WTC11 (cell line): Measurements from ENCODE around the gene CCDC50. TPM values are rescaled to one million over a fixed set of nuclear protein-coding genes. Genes with fewer than 3 reads are reported as not detected.

Experiments used
- ATAC-seq: fragments of 200-7000 bp; cut with Tn5 transposase; 2 replicates; pipeline ENCODE4 v1.10.0; 2021; ENCODE audit warnings: mild to moderate bottlenecking, moderate library complexity
- CTCF ChIA-PET: fragments of 300-600 bp; sonication (Branson Sonifier 250); formaldehyde crosslinking; loops from one replicate; lab custom pipeline; 2021; ENCODE audit warnings: antibody characterized with exemption; lab: Charles Lee
- POLR2A ChIA-PET: fragments of 350-600 bp; sonication (Branson Sonifier 250); formaldehyde crosslinking; loops from one replicate; lab custom pipeline; 2021; ENCODE audit warnings: antibody characterized with exemption; lab: Charles Lee
- DNase-seq: peaks from one replicate; pipeline ENCODE4 v3.0.0; 2021; ENCODE audit warnings: low spot score
- H3K27ac Mint-ChIP-seq: 2 replicates; pipeline ENCODE4 v1.8.0; 2021; ENCODE audit warnings: mixed read lengths
- H3K27me3 Mint-ChIP-seq: 2 replicates; pipeline ENCODE4 v1.8.0; 2021; ENCODE audit warnings: low read depth, mild to moderate bottlenecking, moderate library complexity, mixed read lengths
- H3K36me3 Mint-ChIP-seq: 2 replicates; pipeline ENCODE4 v1.8.0; 2021; ENCODE audit warnings: mixed read lengths
- H3K4me1 Mint-ChIP-seq: 2 replicates; pipeline ENCODE4 v1.8.0; 2022; ENCODE audit warnings: mixed read lengths
- H3K4me3 Mint-ChIP-seq: 2 replicates; pipeline ENCODE4 v1.8.0; 2021; ENCODE audit warnings: mild to moderate bottlenecking, moderate library complexity, mixed read lengths
- H3K9me3 Mint-ChIP-seq: 2 replicates; pipeline ENCODE4 v1.8.0; 2021; ENCODE audit warnings: mixed read lengths
- ATF1 ChIP-seq: sonication (generic); formaldehyde crosslinking; IDR thresholded peaks from 2 replicates; pipeline ENCODE4 v1.8.1; 2023; ENCODE audit warnings: mild to moderate bottlenecking, moderate library complexity, missing genetic modification reagents
- CDX4 ChIP-seq: fragments of 250-450 bp; sonication (Bioruptor Pico); IDR thresholded peaks from 2 replicates; pipeline ENCODE4 v1.9.0; 2021; ENCODE audit warnings: moderate library complexity, mild to moderate bottlenecking, inconsistent platforms, borderline replicate concordance
- CREM ChIP-seq: sonication (generic); formaldehyde crosslinking; IDR thresholded peaks from 2 replicates; pipeline ENCODE4 v1.8.1; 2022; ENCODE audit warnings: mild to moderate bottlenecking, missing genetic modification reagents, moderate library complexity
- E2F1 ChIP-seq: sonication (generic); formaldehyde crosslinking; IDR thresholded peaks from 2 replicates; pipeline ENCODE4 v1.8.0; 2022; ENCODE audit warnings: mild to moderate bottlenecking, missing genetic modification reagents
- FOXP4 ChIP-seq: sonication (generic); formaldehyde crosslinking; IDR thresholded peaks from 2 replicates; pipeline ENCODE4 v1.8.0; 2022; ENCODE audit warnings: mild to moderate bottlenecking, missing genetic modification reagents
- GABPB1 ChIP-seq: sonication (generic); formaldehyde crosslinking; IDR thresholded peaks from 2 replicates; pipeline ENCODE4 v1.8.1; 2023; ENCODE audit warnings: mild to moderate bottlenecking, missing genetic modification reagents
- GTF2I ChIP-seq: fragments of 250-450 bp; sonication (Bioruptor Pico); conservative IDR thresholded peaks from 2 replicates; pipeline ENCODE4 v1.4.0; 2021; ENCODE audit warnings: mild to moderate bottlenecking
- IRF2 ChIP-seq: sonication (generic); formaldehyde crosslinking; IDR thresholded peaks from 2 replicates; pipeline ENCODE4 v1.8.0; 2022; ENCODE audit warnings: low read depth, missing genetic modification reagents, borderline replicate concordance
- MAX ChIP-seq: sonication (generic); formaldehyde crosslinking; IDR thresholded peaks from 2 replicates; pipeline ENCODE4 v1.8.0; 2022; ENCODE audit warnings: mild to moderate bottlenecking, missing genetic modification reagents
- MYBL2 ChIP-seq: sonication (generic); formaldehyde crosslinking; IDR thresholded peaks from 2 replicates; pipeline ENCODE4 v1.8.1; 2023; ENCODE audit warnings: mild to moderate bottlenecking, moderate library complexity, missing genetic modification reagents
- NFATC4 ChIP-seq: fragments of 250-450 bp; sonication (Bioruptor Pico); IDR thresholded peaks from 2 replicates; pipeline ENCODE4 v1.9.0; 2021; ENCODE audit warnings: mild to moderate bottlenecking
- NR1H2 ChIP-seq: sonication (generic); formaldehyde crosslinking; IDR thresholded peaks from 2 replicates; pipeline ENCODE4 v1.9.0; 2021; ENCODE audit warnings: mild to moderate bottlenecking, moderate library complexity, missing genetic modification reagents
- NR2C2 ChIP-seq: sonication (generic); formaldehyde crosslinking; IDR thresholded peaks from 2 replicates; pipeline ENCODE4 v1.8.0; 2022; ENCODE audit warnings: mild to moderate bottlenecking, missing genetic modification reagents
- SOX15 ChIP-seq: fragments of 250-450 bp; sonication (Bioruptor Pico); IDR thresholded peaks from 2 replicates; pipeline ENCODE4 v1.9.0; 2021; ENCODE audit warnings: mild to moderate bottlenecking
- SP1 ChIP-seq: sonication (generic); formaldehyde crosslinking; conservative IDR thresholded peaks from 2 replicates; pipeline ENCODE4 v1.8.1; 2022; ENCODE audit warnings: missing genetic modification reagents
- USF2 ChIP-seq: sonication (generic); formaldehyde crosslinking; IDR thresholded peaks from 2 replicates; pipeline ENCODE4 v1.8.1; 2023; ENCODE audit warnings: mild to moderate bottlenecking, missing genetic modification reagents, moderate library complexity
- ZMAT4 ChIP-seq: fragments of 250-450 bp; sonication (Bioruptor Pico); IDR thresholded peaks from 2 replicates; pipeline ENCODE4 v1.9.0; 2021; ENCODE audit warnings: mild to moderate bottlenecking
- ZNF219 ChIP-seq: sonication (generic); formaldehyde crosslinking; IDR thresholded peaks from 2 replicates; pipeline ENCODE4 v1.8.0; 2023; ENCODE audit warnings: missing genetic modification reagents, mild to moderate bottlenecking, borderline replicate concordance
- ZNF232 ChIP-seq: sonication (generic); formaldehyde crosslinking; IDR thresholded peaks from 2 replicates; pipeline ENCODE4 v1.8.0; 2022; ENCODE audit warnings: mild to moderate bottlenecking, missing genetic modification reagents
- ZNF425 ChIP-seq: fragments of 250-450 bp; sonication (Bioruptor Pico); conservative IDR thresholded peaks from 2 replicates; pipeline ENCODE4 v1.9.0; 2021; ENCODE audit warnings: mild to moderate bottlenecking
- ZSCAN18 ChIP-seq: fragments of 250-450 bp; sonication (Bioruptor Pico); IDR thresholded peaks from 2 replicates; pipeline ENCODE4 v2.1.2; 2022; ENCODE audit warnings: mild to moderate bottlenecking, moderate library complexity
- total RNA-seq: library from RNA; stranded (reverse); gene quantifications from 3 replicates; pipeline ENCODE4 v1.2.3, GENCODE V29; 2021

Gene CCDC50
- total RNA-seq, 1 experiment from 2014 or later, result 33.1 TPM

- Mint-ChIP-seq H3K36me3 (peaks cover 13% of the 10 kb centered on the region), H3K9me3 (peaks cover 4% of the 10 kb centered on the region; the same call in 1 of the 2 replicates), H3K4me1 (peaks cover 22% of the 10 kb centered on the region), H3K27ac (no peak overlapping the region), H3K27me3 (no peaks in the 10 kb centered on the region), H3K4me3 (no peak overlapping the region)
- ChIA-PET POLR2A (no interaction called here), CTCF (no interaction called here)
- no peak for TF ChIP-seq NFATC4 (CRISPR knock-in tag)
- TF ChIP-seq MYBL2 (CRISPR knock-in tag), result no peak
- no peak for TF ChIP-seq USF2 (CRISPR knock-in tag)
- TF ChIP-seq NR1H2, result no peak
- no peak for TF ChIP-seq CDX4 (CRISPR knock-in tag)
- ATAC-seq (0 out of 2 replicates have a peak, but pooled peaks have one; percentile 26), DNase-seq (no peak)
Measured at GRCh38 chr3:191397771-191398170, 68.6 kb downstream of the CCDC50 start.

- no peak for ATAC-seq
- Mint-ChIP-seq H3K27ac (peak overlapping the region; percentile 80; the same call in 1 of the 2 replicates), H3K9me3 (peaks cover 4% of the 10 kb centered on the region; the same call in 1 of the 2 replicates), H3K27me3 (no peaks in the 10 kb centered on the region), H3K4me3 (no peak overlapping the region), H3K4me1 (peaks cover 15% of the 10 kb centered on the region), H3K36me3 (peaks cover 13% of the 10 kb centered on the region)
- TF ChIP-seq E2F1 (CRISPR knock-in tag), result no peak
- TF ChIP-seq ZMAT4 (CRISPR knock-in tag), result no peak
- TF ChIP-seq FOXP4, result no peak
- TF ChIP-seq ZNF219 (CRISPR knock-in tag), result no peak
- TF ChIP-seq MAX (CRISPR knock-in tag), result no peak
- TF ChIP-seq ZSCAN18 (CRISPR knock-in tag), result no peak
- no peak for TF ChIP-seq GTF2I
- TF ChIP-seq IRF2 (CRISPR knock-in tag), result no peak
- no peak for TF ChIP-seq SOX15 (CRISPR knock-in tag)
- TF ChIP-seq CREM (CRISPR knock-in tag), result no peak
- ChIA-PET POLR2A (no interaction called here), CTCF (no interaction called here)
- no peak for DNase-seq
Measured at GRCh38 chr3:191398607-191399006, 69.4 kb downstream of the CCDC50 start.

GRCh38 chr3:191399918-191400317 lies 70.7 kb downstream of the CCDC50 start:
- Mint-ChIP-seq H3K36me3 (peaks cover 8% of the 10 kb centered on the region; the same call in 1 of the 2 replicates), H3K27me3 (no peaks in the 10 kb centered on the region), H3K4me1 (peaks cover 9% of the 10 kb centered on the region), H3K4me3 (no peak overlapping the region), H3K27ac (no peak overlapping the region), H3K9me3 (peaks cover 7% of the 10 kb centered on the region)
- ATAC-seq (no peak), DNase-seq (no peak)
- POLR2A ChIA-PET, result no interaction called here
- CTCF ChIA-PET, result no interaction called here
- TF ChIP-seq NR2C2 (CRISPR knock-in tag) (no peak), FOXP4 (no peak), GABPB1 (CRISPR knock-in tag) (no peak), ZNF232 (no peak), ATF1 (CRISPR knock-in tag) (no peak), SP1 (CRISPR knock-in tag) (no peak), MYBL2 (CRISPR knock-in tag) (no peak), ZNF425 (CRISPR knock-in tag) (no peak)
